HG02870 (cell line): Measurements from ENCODE around the gene DDC.
A peak's percentile ranks its signal among the peaks of the same experiment; 100 is the strongest.

ENCODE experiments used
- ATAC-seq: cut with Tn5 transposase; IDR thresholded peaks from one replicate; pipeline ENCODE4 v1.9.1; 2021; ENCODE audit warnings: mild to moderate bottlenecking, moderate library complexity; ENCODE audit not compliant: unreplicated experiment

DDC gene

DNA sequence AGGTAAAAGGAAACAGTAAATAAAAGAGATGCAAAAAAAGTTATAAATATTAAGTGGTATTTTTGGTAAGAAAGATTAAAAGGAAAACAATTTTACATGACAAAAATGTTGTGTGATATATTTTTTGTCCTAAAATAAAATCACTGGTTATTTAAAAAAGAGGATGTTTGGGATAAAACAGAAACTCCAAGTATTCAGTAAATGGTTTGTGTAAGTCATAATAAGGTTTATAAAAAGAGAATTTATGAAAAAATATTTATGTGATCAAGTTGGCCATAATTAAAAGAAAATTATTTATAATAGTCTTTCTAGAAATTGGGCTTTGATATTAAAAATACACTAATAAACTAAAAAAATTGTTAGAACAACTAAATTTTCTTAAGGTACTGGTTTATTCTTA is 76.8 kb downstream of the DDC start:
- ATAC-seq: no peak

DNA sequence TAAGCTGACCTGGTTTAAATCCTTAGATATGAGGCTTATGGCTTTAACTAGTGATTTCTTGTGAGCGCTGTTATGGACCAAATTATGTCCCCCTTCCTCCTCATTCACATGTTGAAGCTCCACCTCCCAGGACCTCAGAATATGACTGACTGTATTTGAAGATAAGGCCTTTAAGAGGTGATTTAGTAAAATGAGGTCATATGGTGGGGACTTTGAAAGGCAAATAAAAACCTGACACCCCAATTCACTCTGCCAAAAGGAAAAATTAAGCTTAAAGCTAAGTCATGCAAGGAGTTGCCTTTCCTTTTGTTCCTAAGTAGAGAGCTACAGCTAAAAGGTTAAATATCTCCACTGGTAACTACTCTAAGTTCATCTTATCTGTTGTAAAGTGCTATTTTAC is 78.7 kb downstream of the DDC start:
- no peak for ATAC-seq

- no peak for ATAC-seq
Measured at GRCh38 chr7:50481867-50482266, 83.3 kb downstream of the DDC start.

DNA sequence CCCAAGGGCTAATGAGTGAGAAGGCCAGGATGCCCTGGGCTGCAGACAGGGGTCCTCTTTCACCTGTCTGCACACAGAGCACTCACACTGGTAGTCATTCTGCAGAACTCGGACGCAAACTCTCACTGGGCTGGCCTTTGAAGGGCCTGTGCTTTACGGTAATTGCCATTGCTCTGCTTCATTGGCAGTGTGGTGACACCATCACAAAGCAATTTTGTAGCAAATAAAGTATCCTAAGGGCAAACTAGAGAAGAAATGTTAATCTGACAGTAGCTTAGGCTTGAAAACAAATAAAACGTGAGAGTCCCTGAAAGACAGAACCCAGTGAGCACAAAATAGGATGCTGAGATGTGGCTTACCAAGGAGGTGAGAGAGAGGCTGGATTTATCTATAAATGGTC is 84.4 kb downstream of the DDC start:
- ATAC-seq: no peak

DNA sequence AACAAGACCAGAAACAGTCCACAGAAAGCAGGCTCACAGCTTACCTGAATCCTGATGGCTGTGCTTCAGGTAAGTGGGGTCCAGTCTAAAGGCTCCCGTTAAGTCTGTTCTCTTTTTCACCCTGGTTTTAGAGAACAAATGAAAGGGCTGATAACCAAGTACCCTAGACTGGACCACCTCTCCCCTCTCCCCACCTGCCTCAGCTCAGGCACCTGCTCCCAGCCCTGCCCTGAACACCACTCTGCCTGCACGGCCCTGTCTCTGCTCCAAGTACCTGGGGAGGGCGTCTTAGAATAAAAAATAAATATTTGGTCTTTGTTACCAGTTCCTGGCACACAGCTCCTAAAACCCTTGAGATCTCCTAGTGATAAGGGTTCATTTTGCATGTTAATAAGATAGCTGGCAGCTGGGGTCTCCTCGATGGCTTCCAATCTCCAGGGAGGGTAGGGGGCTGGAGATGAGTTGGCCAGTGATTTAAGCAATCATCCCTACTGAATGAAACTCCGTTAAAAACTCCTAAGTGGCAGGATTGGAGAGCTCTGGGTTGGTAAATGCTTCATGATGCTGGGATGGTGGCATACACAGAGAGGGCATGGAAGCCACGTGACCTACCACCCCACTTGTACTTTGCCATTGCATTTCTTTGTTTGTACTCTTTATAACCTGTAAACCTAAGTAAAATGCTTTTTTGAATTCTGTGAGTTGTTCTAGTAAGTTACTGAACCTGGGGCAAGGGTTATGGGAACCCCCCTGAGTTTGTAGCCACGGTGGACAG is 85.3 kb downstream of the DDC start:
- ATAC-seq: no peak

GRCh38 chr7:50477640-50478039 is 87.6 kb downstream of the DDC start:
- ATAC-seq: no peak

- no peak for ATAC-seq
Measured at GRCh38 chr7:50476953-50477625, 88.1 kb downstream of the DDC start.

DNA sequence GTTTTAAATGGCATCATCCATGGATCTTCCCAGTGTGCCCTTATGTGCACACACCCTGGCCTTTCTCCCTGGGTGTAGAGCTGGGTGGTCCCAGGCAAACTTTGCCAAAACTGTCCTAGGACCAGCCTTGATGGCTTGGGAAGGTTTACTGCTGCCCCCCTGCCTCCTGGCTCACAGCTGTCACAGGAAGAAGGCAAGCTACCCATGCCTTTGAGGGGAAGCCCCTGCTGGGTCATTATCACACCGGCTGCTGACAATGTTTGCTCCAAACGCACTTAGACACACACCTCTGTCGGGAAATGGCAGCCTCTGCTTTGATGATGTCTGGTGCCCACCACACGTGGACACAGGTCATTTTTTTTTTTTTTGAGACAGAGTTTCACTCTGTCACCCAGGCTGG is 89.9 kb downstream of the DDC start:
- ATAC-seq: peak; percentile 77

DNA sequence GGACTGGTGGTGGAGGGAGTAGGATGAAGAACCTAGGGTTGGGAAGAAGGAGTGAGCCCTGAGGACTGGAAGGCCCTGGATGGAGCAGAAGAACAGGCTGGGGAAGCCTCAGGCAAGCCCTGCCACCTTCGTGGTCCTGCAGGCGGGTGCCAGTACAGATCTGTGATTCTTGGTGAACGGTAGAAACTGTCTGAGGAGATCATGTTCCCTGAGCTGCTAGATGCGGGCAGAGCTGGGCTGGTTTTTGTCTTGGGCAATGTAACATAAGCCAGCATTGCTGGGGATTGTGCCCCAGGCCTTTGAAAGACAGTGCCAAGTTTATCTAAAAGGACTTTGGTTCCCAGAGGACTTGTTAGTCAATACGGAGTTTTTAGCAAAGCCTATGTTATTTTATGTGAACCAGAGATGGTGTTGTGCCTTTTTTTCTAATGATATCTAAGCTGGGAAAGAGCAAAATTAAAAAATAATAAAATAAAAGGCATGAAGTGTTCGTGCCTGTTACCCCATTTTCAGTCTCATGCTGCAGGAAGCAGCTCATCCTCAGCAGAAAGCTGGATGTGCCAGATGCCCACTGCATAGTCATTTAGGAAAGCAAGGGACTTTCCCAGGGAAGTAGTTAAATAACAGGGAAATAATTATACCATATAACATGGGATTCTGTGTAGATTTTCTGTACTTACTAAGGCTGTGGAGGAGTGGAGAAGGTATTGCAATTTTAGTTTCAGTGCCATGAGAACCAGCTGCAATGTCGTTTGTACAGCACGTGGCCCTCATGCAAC is 90.6 kb downstream of the DDC start:
- ATAC-seq: no peak

DNA sequence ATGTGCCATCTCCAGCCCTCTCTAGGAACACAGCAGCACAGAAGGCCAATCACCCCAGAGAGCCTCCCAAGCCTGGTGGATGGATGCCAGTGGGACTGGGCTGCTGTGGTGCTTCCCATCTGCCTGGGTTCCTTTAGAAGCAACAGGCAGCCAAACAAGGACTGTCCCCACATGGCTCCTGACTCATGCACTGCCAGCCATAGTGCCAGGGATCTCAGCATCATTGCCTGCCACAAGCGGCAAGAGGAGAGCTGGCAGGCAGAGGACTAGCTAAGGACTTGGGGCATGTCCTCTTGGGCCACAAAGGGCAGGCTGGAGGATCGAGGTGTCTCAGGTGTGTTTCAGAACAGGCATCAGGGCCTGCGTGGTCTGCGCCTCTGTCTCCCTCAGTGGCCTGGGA is 91.7 kb downstream of the DDC start:
- ATAC-seq: no peak

GRCh38 chr7:50472427-50472826 is 92.8 kb downstream of the DDC start:
- ATAC-seq: no peak

GRCh38 chr7:50471970-50472369 is 93.2 kb downstream of the DDC start:
- ATAC-seq: no peak

DNA sequence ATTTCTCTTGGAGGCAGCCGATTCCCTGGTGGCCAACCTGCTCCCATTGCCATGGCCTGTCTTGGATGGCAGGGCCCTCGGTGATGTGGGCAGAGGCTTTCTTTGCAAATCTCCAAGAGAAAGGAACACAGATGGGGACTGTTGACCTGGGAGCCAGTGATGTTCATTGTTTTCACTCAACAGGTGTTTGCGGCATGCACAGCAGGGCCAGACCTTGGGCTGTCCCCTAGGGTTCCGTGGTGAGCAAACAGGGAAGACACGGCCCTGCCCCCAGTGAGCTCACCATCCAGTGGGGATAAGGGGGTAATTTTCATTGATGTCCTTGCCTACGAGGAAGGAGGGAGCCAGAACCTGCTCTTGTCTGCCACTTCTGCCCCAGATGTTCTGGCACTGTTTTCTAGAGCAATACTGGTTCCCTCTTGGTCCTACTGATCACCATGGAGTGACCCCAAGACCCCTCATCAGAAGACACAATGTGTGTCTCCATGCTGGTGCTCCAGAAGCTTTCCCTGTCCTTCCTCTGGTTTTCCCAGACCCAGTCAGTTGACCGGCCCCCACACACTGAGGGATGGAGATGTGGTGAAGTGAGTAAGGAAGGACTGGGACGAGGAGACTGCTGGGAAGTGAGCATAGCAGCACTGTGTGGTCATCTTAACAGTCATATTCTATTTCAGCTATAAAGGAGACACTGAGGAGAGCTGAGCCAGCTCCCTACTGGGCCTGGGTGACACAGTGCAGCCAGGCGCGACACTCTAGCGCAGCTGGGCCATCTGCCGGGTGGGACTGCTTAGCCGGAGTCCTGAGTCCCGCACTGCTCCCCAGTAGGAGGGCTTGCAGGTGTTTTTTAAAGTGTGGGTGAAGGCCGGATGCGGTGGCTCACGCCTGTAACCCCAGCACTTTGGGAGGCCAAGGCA is 94.7 kb downstream of the DDC start:
- ATAC-seq: no peak

- ATAC-seq: no peak
Measured at GRCh38 chr7:50469181-50469580, 96.0 kb downstream of the DDC start.

DNA sequence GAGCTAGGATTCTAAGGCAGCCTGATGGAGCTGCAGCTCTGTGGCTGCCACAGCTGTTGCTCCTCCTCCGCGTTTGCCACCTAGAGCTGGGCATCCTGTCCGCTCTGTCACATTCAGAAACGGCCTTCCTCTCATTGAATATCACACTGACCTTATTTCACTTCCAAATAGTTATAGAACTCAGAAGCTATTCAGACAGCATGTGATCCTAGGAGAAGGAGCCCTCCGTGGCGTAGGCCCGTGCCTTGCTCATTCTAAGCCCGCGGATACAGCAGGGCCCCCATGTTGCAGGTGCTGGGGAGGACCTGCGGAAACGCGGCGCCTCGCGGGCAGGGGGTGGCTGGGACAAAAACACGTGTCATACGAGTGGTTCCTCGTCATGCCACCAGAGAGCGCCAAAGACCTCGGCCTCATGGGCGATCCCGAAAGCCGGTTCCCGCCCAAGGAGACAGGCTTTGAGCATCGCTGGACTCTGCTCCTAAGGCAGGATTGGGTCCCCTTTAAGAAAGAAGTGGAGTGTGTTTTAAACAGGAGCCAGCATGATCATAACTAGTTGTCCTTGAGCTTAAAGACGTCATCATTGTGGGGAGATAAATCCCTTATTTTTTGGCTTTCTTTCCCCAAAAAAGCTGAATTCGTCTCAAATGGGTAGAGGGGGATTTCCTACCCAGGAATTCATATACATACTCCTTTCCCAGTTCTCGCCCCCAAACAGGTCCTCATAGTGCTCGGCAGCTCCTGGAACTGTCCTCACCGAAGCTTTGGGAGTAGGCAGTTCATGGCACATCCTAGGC is 97.2 kb downstream of the DDC start:
- peak; percentile 83 for ATAC-seq

GRCh38 chr7:50466815-50467585 is 98.2 kb downstream of the DDC start:
- ATAC-seq: no peak

DNA sequence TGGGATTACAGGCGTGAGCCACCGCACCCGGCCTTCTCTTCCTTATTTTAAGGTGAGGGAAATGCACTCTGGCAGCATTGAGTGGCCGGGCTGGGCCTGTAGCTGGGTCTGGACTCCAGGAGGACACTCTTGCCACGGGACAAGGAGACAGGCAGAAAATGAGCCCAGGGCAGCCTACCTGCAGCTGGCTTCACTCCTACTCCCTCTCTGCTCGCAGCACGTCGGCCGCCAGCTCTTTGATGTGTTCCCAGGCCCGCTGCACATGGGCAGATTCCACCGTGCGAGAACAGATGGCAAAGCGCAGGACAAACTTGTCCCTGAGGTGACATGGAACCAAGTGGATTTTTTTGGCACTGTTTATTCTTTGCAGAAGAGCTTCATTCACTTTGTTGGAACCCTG is 102.2 kb downstream of the DDC start:
- no peak for ATAC-seq

DNA sequence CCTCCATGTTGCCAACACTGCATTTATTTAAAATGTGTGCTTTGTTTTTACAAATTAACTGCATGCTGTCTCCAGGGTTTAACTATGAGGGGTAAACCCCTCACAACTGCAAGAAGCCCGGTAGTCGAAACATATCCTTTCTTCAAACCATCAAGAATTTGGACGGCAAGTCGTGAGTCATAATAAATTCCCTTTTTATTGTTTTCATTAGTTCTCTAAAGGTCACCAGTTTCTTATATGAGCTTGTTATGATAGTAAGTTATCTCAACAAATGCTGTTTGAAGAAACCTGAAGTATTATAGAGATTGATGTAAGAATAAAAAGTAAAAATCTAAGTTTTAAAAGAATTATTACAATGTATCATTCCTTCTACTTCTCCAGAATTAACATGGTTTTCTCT is 102.8 kb downstream of the DDC start:
- ATAC-seq: no peak

DNA sequence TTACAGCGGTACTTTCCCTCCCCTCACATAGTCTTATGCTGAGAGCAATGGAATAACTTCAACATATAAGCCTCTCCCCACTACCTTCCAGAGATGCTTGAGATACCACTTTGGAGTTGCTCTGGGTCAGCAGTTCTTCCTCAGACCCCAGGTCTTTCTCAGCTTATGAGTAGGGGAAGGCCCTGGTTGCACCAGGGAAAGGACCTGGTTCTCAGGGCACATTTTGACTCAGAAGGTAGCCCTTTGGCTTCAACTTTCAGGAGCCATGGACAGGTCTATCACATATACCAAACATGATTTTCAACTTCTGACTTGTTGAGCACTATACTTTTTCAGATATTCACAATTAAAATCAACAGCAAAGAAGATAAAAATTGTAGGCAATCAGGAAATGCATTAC is 103.5 kb downstream of the DDC start:
- ATAC-seq: no peak
